Testis (tissue), 3 donors: ENCODE measurements around the gene NECAB3. TPM values are rescaled to one million over a fixed set of nuclear protein-coding genes. Genes with fewer than 3 reads are reported as not detected.

Experiments
- DNase-seq: peaks from one replicate; pipeline ENCODE4 v3.0.0-alpha.2; 2019
- H3K27ac ChIP-seq, 2 donors: fragments of 200-600 bp; sonication (generic); one replicate each; pipeline ENCODE4 v1.5.1; 2019
- H3K27me3 ChIP-seq: fragments of 200-600 bp; sonication (generic); one replicate; pipeline ENCODE4 v1.5.1; 2019
- H3K36me3 ChIP-seq: fragments of 200-600 bp; sonication (generic); one replicate; pipeline ENCODE4 v1.5.1; 2017; ENCODE audit warnings: low read depth; ENCODE audit errors: missing control alignments
- H3K4me1 ChIP-seq: fragments of 200-600 bp; sonication (generic); one replicate; pipeline ENCODE4 v1.5.1; 2019
- H3K4me3 ChIP-seq, 2 donors: fragments of 200-600 bp; sonication (generic); one replicate each; pipeline ENCODE4 v1.5.1; 2017 to 2019
- H3K9me3 ChIP-seq: fragments of 200-600 bp; sonication (generic); one replicate; pipeline ENCODE4 v1.5.1; 2017
- POLR2A ChIP-seq: fragments of 450-650 bp; IDR thresholded peaks from one replicate; pipeline ENCODE4 v1.6.1; 2017; ENCODE audit warnings: antibody characterized with exemption, mild to moderate bottlenecking, moderate library complexity
- WGBS, 2 donors: methylation state at CpG; one replicate each; pipeline ENCODE4 v1.1.5; 2018; 5-methylcytosine and 5-hydroxymethylcytosine counted together
- intact Hi-C: fragments of 100-400 bp; cut with DNase I; formaldehyde crosslinking; loops from one replicate; pipeline ENCODE4 v1.15.1; 2023; ENCODE audit warnings: low total_unique reads
- polyA plus RNA-seq: library from polyadenylated mRNA; stranded (reverse); fragments of 350-450 nt; fragmentation: Illumina TruSeq; extraction: RNeasy Lipid Tissue Mini Kit (QIAGEN cat#74804); gene quantifications from one replicate; pipeline ENCODE4 v1.2.3, GENCODE V29; 2014; ENCODE audit warnings: low read depth, low replicate concordance; ENCODE audit not compliant: insufficient read depth
- total RNA-seq, 2 donors: library from RNA; depleted of rRNA; stranded (reverse); fragments of >200 nt; gene quantifications; one replicate each; pipeline ENCODE4 v1.2.3, GENCODE V29; 2016
- TF ChIP-seq, protein P1 (sequence below), 3 experiments: fragments of 450-650 bp in 2 of 3; fragments of 200-600 bp in 1 of 3; sonication (generic) in 1 of 3; IDR thresholded peaks; one replicate each; pipeline ENCODE4 v1.5.1; 2016 to 2019; ENCODE audit warnings: antibody characterized with exemption in 3 of 3, mild to moderate bottlenecking in 2 of 3, moderate library complexity in 1 of 3

The NECAB3 gene
- total and polyA plus RNA-seq, 3 donors from 2014 or later = 59.7 to 118 (median 106) TPM

DNA sequence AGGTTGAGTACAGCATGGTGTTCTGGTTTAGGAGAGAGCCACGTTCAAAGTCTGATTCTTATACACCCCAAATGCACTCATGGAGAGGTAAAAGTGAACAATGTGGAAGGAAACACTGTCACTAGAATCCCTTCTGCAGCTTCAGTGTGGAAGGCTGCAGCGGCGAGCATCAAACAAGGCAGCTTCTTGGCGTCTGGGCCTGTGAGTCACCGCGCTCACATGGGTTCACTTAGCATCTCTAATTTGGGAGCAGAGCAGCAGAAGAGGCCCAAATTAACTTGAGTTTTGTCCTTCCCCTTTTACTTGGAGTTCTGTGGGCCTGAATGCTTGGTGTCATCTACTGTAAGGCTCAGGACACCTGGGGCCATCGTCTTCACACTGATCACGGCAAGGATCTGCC lies 22.9 kb upstream of the NECAB3 start:
- Histone ChIP-seq H3K9me3 (no peaks in the 10 kb centered on the region), H3K4me3 (no peak overlapping the region), H3K4me1 (peaks cover 8% of the 10 kb centered on the region), H3K36me3 (no peaks in the 10 kb centered on the region), H3K27ac (no peak overlapping the region), H3K27me3 (no peaks in the 10 kb centered on the region)
- DNase-seq = peak; percentile 45
- TF ChIP-seq, protein P1, sequence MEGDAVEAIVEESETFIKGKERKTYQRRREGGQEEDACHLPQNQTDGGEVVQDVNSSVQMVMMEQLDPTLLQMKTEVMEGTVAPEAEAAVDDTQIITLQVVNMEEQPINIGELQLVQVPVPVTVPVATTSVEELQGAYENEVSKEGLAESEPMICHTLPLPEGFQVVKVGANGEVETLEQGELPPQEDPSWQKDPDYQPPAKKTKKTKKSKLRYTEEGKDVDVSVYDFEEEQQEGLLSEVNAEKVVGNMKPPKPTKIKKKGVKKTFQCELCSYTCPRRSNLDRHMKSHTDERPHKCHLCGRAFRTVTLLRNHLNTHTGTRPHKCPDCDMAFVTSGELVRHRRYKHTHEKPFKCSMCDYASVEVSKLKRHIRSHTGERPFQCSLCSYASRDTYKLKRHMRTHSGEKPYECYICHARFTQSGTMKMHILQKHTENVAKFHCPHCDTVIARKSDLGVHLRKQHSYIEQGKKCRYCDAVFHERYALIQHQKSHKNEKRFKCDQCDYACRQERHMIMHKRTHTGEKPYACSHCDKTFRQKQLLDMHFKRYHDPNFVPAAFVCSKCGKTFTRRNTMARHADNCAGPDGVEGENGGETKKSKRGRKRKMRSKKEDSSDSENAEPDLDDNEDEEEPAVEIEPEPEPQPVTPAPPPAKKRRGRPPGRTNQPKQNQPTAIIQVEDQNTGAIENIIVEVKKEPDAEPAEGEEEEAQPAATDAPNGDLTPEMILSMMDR (IDR thresholded peaks at IDR 0.05) = no peak
- TF ChIP-seq POLR2A = no peak
- intact Hi-C loops = no loop called here
- 82 to 83% methylated on average over 8 of the region's 8 CpGs for WGBS, 2 donors

DNA sequence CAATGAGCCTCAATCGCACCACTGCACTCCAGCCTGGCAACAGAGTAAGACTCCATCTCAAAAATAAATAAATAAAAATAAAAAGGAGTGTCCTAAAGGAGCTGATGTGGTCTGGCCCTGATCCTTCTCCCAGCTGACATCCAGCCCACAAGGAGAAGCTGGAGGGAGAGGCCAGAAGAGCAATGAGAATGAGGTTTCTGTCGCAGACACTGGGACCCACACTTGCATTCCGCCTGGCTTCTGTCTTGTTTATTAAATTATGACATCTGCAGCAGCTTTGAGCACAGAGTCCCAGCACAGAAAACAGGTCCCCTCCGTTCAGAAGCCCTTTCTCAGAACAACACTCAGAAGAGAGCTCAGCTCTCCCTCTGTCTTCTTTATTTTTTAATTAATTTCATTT lies 22.2 kb upstream of the NECAB3 start:
- TF ChIP-seq, protein P1 (IDR thresholded peaks at IDR 0.05) = no peak
- no peak for TF ChIP-seq POLR2A
- intact Hi-C loops = no loop called here
- H3K4me1 ChIP-seq = peaks cover 8% of the 10 kb centered on the region

GRCh38 chr20:33694639-33695012 lies 20.4 kb upstream of the NECAB3 start:
- TF ChIP-seq, protein P1 (IDR thresholded peaks at IDR 0.05) = no peak
- no peak for TF ChIP-seq POLR2A

More for the DNA sequence above, 22.2 kb upstream of the NECAB3 start:
- DNase-seq = no peak
- no peak overlapping the region for H3K27ac ChIP-seq
- H3K27me3 ChIP-seq = no peaks in the 10 kb centered on the region
- WGBS, 2 donors = 81 to 87% methylated on average over 4 of the region's 4 CpGs
- no peak overlapping the region for H3K4me3 ChIP-seq
- H3K9me3 ChIP-seq = no peaks in the 10 kb centered on the region
- no peaks in the 10 kb centered on the region for H3K36me3 ChIP-seq

DNA sequence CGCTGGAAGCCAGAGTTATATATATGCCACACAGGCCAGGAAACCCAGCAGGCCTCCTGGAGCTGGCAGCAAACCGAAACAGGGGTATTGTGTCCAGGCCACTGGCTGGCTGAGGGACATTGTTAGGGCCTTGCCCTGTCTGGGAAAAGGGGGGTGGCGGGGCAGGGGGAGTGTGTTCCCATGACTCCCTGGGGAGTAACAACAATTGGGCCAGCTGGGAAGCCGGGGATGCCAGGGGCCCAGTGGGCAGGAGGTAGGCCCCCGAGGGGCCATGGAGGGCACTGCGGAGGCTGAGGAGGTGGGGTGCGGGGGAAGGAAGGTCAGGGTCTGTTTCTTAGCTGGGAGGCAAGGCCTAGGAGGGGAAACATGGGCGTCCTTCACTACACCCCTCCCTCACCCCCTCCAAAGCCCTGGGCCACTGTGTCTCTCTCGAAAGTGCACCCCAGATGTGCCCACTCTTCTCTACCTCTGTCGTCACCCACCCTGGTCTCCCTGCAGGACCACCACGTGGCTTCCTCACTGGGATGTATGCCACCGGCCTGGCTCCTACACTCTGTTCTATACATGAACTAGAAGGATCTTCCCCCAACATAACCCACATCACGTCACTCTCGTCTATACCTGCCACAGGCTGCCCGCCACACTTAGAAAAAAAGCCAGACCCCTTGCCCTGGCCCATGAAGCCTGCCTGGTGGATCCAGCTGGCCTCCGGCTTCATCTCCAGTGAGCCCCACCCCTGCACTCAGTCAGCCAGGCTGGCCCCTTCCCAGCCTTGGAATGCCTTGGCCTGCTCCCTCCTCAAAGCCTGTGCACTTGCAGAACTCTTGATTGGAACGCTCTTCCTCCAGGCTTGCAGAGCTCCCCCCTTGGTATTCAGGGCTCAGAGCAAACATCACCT lies 19.8 kb upstream of the NECAB3 start:
- Histone ChIP-seq H3K4me3 (no peak overlapping the region), H3K4me1 (peaks cover 8% of the 10 kb centered on the region), H3K27ac (peak overlapping the region in 1 of 2 donors; percentile 56), H3K27me3 (no peaks in the 10 kb centered on the region), H3K36me3 (no peaks in the 10 kb centered on the region), H3K9me3 (no peaks in the 10 kb centered on the region)
- intact Hi-C loops = no loop called here
- DNase-seq = peak; percentile 74
- WGBS, 2 donors = 64 to 65% methylated on average over 17 of the region's 17 CpGs
- TF ChIP-seq, protein P1 (IDR thresholded peaks at IDR 0.05) = no peak

More at GRCh38 chr20:33694639-33695012, 20.4 kb upstream of the NECAB3 start:
- Histone ChIP-seq H3K9me3 (no peaks in the 10 kb centered on the region), H3K4me3 (no peak overlapping the region), H3K36me3 (no peaks in the 10 kb centered on the region), H3K4me1 (peaks cover 8% of the 10 kb centered on the region), H3K27ac (no peak overlapping the region), H3K27me3 (no peaks in the 10 kb centered on the region)
- intact Hi-C loops = no loop called here
- DNase-seq = no peak
- WGBS, 2 donors = 79 to 88% methylated on average over 6 of the region's 6 CpGs
